Measurements from ENCODE around the gene RBM5. TPM values are rescaled to one million over a fixed set of nuclear protein-coding genes. Genes with fewer than 3 reads are reported as not detected.
A peak's percentile ranks its signal among the peaks of the same experiment; 100 is the strongest.
"Not testable (repeated sequence)": the region's sequence is repeated elsewhere in the genome, so short reads cannot be mapped to it uniquely, and the experiment has no call there.

Gene RBM5
- 100 to 1,000 TPM; 118 to 131 TPM for total RNA-seq

GRCh38 chr3:50088725-50089608 lies at the start of gene RBM5:
Gene RBM5 (plus strand): TSS chr3:50088919. CDS start chr3:50090435, 1,516 bp downstream.
- H3K4me3 Mint-ChIP-seq: peak within 1 kb of the TSS; percentile 99
- no peaks in the 10 kb centered on the region for H3K9me3 Mint-ChIP-seq (ENCODE audit: low read depth)
- intact Hi-C loops (cut with DNase I, micrococcal nuclease): loop anchor here (1.0 to 5.0 kb wide), 9 partner anchors 66 to 619 kb away; partner anchors contain the start of genes RBM6 (in 2 of the 2), APEH (in 1 of the 2), DAG1 (in 1 of the 2) and IP6K1 (in 1 of the 2)
- ChIA-PET POLR2A (interaction anchor here (0.5 to 0.8 kb wide), 4 partner anchors 7 to 299 kb away, joined by 3 to 5 read pairs (median 3); no protein-coding TSS in a partner anchor), CTCF (interaction anchor here (0.9 to 2.7 kb wide), 5 partner anchors 12 to 29 kb away, joined by 3 to 11 read pairs (median 4); no protein-coding TSS in a partner anchor)
- peak; percentile 97 for DNase-seq
- H3K27ac Mint-ChIP-seq: peak within 1 kb of the TSS; percentile 97
- peak; percentile 100 for ATAC-seq
- H3K4me1 Mint-ChIP-seq: peaks cover 28% of the 10 kb centered on the region
- peaks cover 32% of the 10 kb centered on the region for H3K36me3 Mint-ChIP-seq (ENCODE audit: low read depth)
- H3K27me3 Mint-ChIP-seq: no peaks in the 10 kb centered on the region

- intact Hi-C loops (cut with DNase I, micrococcal nuclease): no loop called here
- Mint-ChIP-seq H3K9me3 (ENCODE audit: low read depth) (no peaks in the 10 kb centered on the region), H3K27me3 (no peaks in the 10 kb centered on the region), H3K4me1 (peaks cover 15% of the 10 kb centered on the region), H3K36me3 (ENCODE audit: low read depth) (peaks cover 14% of the 10 kb centered on the region), H3K4me3 (no peak overlapping the region), H3K27ac (no peak overlapping the region)
- no peak for DNase-seq
- ATAC-seq: peak; percentile 53
- ChIA-PET CTCF (no interaction called here), POLR2A (no interaction called here)
Observed at GRCh38 chr3:50044976-50045375, 43.7 kb upstream of the RBM5 start.

- no peak overlapping the region for H3K27ac Mint-ChIP-seq
Observed at GRCh38 chr3:50047426-50047825, 41.3 kb upstream of the RBM5 start.

GRCh38 chr3:50050361-50050760 lies 38.4 kb upstream of the RBM5 start:
- H3K27me3 Mint-ChIP-seq: no peaks in the 10 kb centered on the region
- intact Hi-C loops (cut with DNase I, micrococcal nuclease): no loop called here
- no peak for DNase-seq
- ATAC-seq: no peak
- peaks cover 5% of the 10 kb centered on the region for H3K4me1 Mint-ChIP-seq
- no peaks in the 10 kb centered on the region for H3K9me3 Mint-ChIP-seq (ENCODE audit: low read depth)
- H3K36me3 Mint-ChIP-seq (ENCODE audit: low read depth): peaks cover 32% of the 10 kb centered on the region
- H3K4me3 Mint-ChIP-seq: no peak overlapping the region
- H3K27ac Mint-ChIP-seq: peak overlapping the region; percentile 17
- ChIA-PET POLR2A (no interaction called here), CTCF (interaction anchor here (1.2 kb wide), 1 partner anchor 70 kb away, joined by 3 read pairs; no protein-coding TSS in a partner anchor)

More at GRCh38 chr3:50047426-50047825, 41.3 kb upstream of the RBM5 start:
- Mint-ChIP-seq H3K27me3 (no peaks in the 10 kb centered on the region), H3K9me3 (ENCODE audit: low read depth) (no peaks in the 10 kb centered on the region), H3K4me3 (no peak overlapping the region), H3K36me3 (ENCODE audit: low read depth) (peaks cover 21% of the 10 kb centered on the region), H3K4me1 (peaks cover 10% of the 10 kb centered on the region)
- ATAC-seq (no peak), DNase-seq (no peak)
- POLR2A ChIA-PET: no interaction called here
- CTCF ChIA-PET: interaction anchor here (0.6 to 1.2 kb wide), 3 partner anchors 9 to 709 kb away, joined by 3 to 4 read pairs (median 3); no protein-coding TSS in a partner anchor
- intact Hi-C loops (cut with DNase I, micrococcal nuclease): no loop called here

GRCh38 chr3:50057756-50058155 lies 31.0 kb upstream of the RBM5 start:
- ChIA-PET POLR2A (no interaction called here), CTCF (no interaction called here)
- no peak for ATAC-seq
- H3K36me3 Mint-ChIP-seq (ENCODE audit: low read depth): peaks cover 54% of the 10 kb centered on the region
- no peak overlapping the region for H3K4me3 Mint-ChIP-seq
- no peaks in the 10 kb centered on the region for H3K4me1 Mint-ChIP-seq
- intact Hi-C loops (cut with DNase I, micrococcal nuclease): no loop called here
- no peaks in the 10 kb centered on the region for H3K9me3 Mint-ChIP-seq (ENCODE audit: low read depth)
- H3K27ac Mint-ChIP-seq: no peak overlapping the region
- no peak for DNase-seq
- no peaks in the 10 kb centered on the region for H3K27me3 Mint-ChIP-seq

DNA sequence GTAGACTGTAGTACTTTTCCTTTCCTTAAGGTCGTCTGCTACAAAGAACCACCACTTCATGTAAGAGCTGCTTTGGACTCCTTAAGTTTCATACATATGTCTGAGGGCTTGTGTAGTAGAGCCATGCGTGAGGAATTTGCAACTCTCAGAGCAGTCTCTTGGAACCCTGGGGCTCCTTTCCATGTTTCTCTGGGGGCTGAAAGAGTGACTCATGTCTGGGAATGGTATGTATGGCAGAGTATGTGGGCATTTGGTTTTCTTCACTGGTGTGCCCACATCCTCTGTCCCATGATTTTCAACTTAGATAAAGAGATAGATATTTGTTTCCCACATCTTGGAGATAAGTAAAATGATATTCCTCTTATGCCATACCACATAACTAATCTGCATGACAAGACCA lies 20.6 kb upstream of the RBM5 start:
- Mint-ChIP-seq H3K4me1 (no peaks in the 10 kb centered on the region), H3K27me3 (no peaks in the 10 kb centered on the region), H3K9me3 (ENCODE audit: low read depth) (no peaks in the 10 kb centered on the region), H3K36me3 (ENCODE audit: low read depth) (peaks cover 47% of the 10 kb centered on the region), H3K27ac (no peak overlapping the region), H3K4me3 (no peak overlapping the region)
- DNase-seq: no peak
- POLR2A ChIA-PET: no interaction called here
- ATAC-seq: no peak
- intact Hi-C loops (cut with DNase I, micrococcal nuclease): no loop called here
- CTCF ChIA-PET: interaction anchor here (0.7 kb wide), 2 partner anchors 195 to 252 kb away, joined by 3 to 4 read pairs; no protein-coding TSS in a partner anchor

GRCh38 chr3:50078091-50078490 lies 10.6 kb upstream of the RBM5 start:
- POLR2A ChIA-PET: no interaction called here

DNA sequence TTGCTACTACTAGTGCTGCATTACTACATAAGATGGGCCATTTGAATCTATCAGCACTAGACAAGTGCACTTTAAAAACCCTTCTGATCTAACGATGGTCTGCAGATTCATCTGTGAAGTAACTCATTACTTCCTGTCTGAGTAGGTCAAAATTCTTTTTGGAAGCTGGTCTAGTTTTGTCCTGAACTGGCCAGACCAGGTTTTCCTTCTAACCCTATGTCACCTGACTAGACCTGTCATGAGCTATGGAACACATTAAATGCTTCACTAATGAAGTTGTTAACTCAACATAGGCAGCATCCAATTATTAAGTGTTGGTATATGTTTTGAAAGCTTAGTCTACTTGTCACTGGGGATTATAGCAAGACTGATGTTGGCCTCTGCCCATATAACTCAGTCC lies 10.1 kb upstream of the RBM5 start:
- POLR2A ChIA-PET: no interaction called here
- H3K9me3 Mint-ChIP-seq (ENCODE audit: low read depth): no peaks in the 10 kb centered on the region

More at GRCh38 chr3:50078091-50078490, 10.6 kb upstream of the RBM5 start:
- CTCF ChIA-PET: interaction anchor here (0.6 kb wide), 1 partner anchor 149 kb away, joined by 3 read pairs; no protein-coding TSS in a partner anchor
- Mint-ChIP-seq H3K36me3 (ENCODE audit: low read depth) (peaks cover 28% of the 10 kb centered on the region), H3K9me3 (ENCODE audit: low read depth) (no peaks in the 10 kb centered on the region), H3K27me3 (no peaks in the 10 kb centered on the region), H3K4me1 (peaks cover 13% of the 10 kb centered on the region), H3K4me3 (no peak overlapping the region), H3K27ac (peak overlapping the region; percentile 10)
- ATAC-seq (no peak), DNase-seq (no peak)
- intact Hi-C loops (cut with DNase I, micrococcal nuclease): no loop called here

GRCh38 chr3:50084951-50085350 lies 3.8 kb upstream of the RBM5 start:
- intact Hi-C loops (cut with DNase I, micrococcal nuclease): loop anchor here in 1 of 2 experiments (5.0 kb wide), 1 partner anchor 143 kb away; the partner anchor contains the start of gene RBM6

More for the DNA sequence above, 10.1 kb upstream of the RBM5 start:
- Mint-ChIP-seq H3K4me3 (no peak overlapping the region), H3K27me3 (no peaks in the 10 kb centered on the region), H3K27ac (peak overlapping the region; percentile 13), H3K4me1 (peaks cover 16% of the 10 kb centered on the region), H3K36me3 (ENCODE audit: low read depth) (peaks cover 22% of the 10 kb centered on the region)
- intact Hi-C loops (cut with DNase I, micrococcal nuclease): no loop called here
- no peak for DNase-seq
- CTCF ChIA-PET: interaction anchor here (0.6 to 0.9 kb wide), 2 partner anchors 11 to 150 kb away, joined by 3 read pairs; no protein-coding TSS in a partner anchor
- peak; percentile 23 for ATAC-seq

DNA sequence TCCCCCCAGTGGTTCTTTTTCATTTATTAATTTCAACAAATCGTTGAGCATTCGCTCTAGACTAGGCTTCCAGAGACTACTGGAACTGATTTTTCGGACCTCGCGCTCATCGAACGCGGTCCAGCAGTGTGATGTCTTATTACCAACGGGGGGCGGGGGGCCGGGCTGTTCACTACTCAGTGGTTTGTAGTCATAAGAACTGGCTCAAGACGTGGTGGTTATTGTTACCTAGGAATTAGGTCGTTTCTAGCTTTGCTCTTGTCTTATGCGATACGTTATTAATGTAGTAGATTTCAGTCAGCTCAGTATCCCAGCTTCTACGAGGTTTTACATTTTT lies 858 bp downstream of the RBM5 start:
- Mint-ChIP-seq H3K4me1 (peaks cover 28% of the 10 kb centered on the region), H3K4me3 (peak overlapping the region; percentile 99), H3K36me3 (ENCODE audit: low read depth) (peaks cover 35% of the 10 kb centered on the region), H3K27me3 (no peaks in the 10 kb centered on the region), H3K27ac (peak overlapping the region; percentile 97), H3K9me3 (ENCODE audit: low read depth) (no peaks in the 10 kb centered on the region)
- CTCF ChIA-PET: interaction anchor here (0.8 to 2.7 kb wide), 5 partner anchors 11 to 31 kb away, joined by 3 to 11 read pairs (median 4); no protein-coding TSS in a partner anchor
- ATAC-seq (no peak), DNase-seq (no peak)
- intact Hi-C loops (cut with DNase I, micrococcal nuclease): loop anchor here (2.0 to 5.0 kb wide), 2 partner anchors 65 to 147 kb away; partner anchors contain the start of genes RBM6 (in 1 of the 2) and SEMA3F (in 1 of the 2)
- POLR2A ChIA-PET: interaction anchor here (0.7 to 0.8 kb wide), 3 partner anchors 8 to 252 kb away, joined by 3 read pairs; no protein-coding TSS in a partner anchor

More at GRCh38 chr3:50084951-50085350, 3.8 kb upstream of the RBM5 start:
- H3K36me3 Mint-ChIP-seq (ENCODE audit: low read depth); POLR2A ChIA-PET; DNase-seq; H3K9me3 Mint-ChIP-seq (ENCODE audit: low read depth); ATAC-seq; H3K27ac Mint-ChIP-seq; H3K27me3 Mint-ChIP-seq; H3K4me3 Mint-ChIP-seq; CTCF ChIA-PET: not testable (repeated sequence)
- peaks cover 18% of the 10 kb centered on the region for H3K4me1 Mint-ChIP-seq

DNA sequence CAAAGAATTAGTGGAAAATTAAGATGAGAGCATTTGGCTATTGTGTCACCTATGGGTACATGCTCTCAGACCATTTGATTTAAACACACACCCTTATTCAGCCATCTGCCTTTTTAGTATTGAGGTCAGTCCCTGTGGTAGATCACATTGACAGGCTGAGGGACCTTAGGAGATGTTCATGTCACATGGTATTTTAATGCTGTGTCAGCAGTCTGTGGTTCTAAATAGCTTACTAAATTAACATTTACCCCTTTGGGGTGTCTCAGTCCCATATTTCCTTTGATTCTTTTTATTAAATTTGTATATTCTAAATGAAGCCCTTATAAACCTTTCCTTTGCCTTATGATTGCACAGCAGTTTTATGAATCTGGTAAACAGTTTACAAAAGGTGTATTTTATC lies 2.3 kb downstream of the RBM5 start:
- Mint-ChIP-seq H3K27ac (peak overlapping the region; percentile 97), H3K4me3 (peak overlapping the region; percentile 99), H3K4me1 (peaks cover 34% of the 10 kb centered on the region), H3K27me3 (no peaks in the 10 kb centered on the region), H3K9me3 (ENCODE audit: low read depth) (no peaks in the 10 kb centered on the region), H3K36me3 (ENCODE audit: low read depth) (peaks cover 45% of the 10 kb centered on the region)
- DNase-seq (no peak), ATAC-seq (no peak)
- POLR2A ChIA-PET: no interaction called here
- CTCF ChIA-PET: interaction anchor here (2.7 kb wide), 1 partner anchor 10 kb away, joined by 11 read pairs; no protein-coding TSS in a partner anchor
- intact Hi-C loops (cut with DNase I, micrococcal nuclease): no loop called here

Measured in activated CD4-positive, alpha-beta T cell treated with anti-CD3 and anti-CD28 coated beads for 36 hours (primary cell).